Sigmoid colon (tissue), 7 donors: Measurements from ENCODE around the gene DCX. TPM values are rescaled to one million over a fixed set of nuclear protein-coding genes. Genes with fewer than 3 reads are reported as not detected.

ENCODE experiments used
- DNase-seq: peaks from one replicate; pipeline ENCODE4 v3.0.0-alpha.2; 2019
- H3K27ac ChIP-seq, 4 donors: fragments of 200-600 bp; sonication (generic); one replicate each; pipeline ENCODE4 v1.5.1; 2016 to 2019; ENCODE audit warnings: mild to moderate bottlenecking in 1 of 4
- H3K27me3 ChIP-seq, 3 donors: fragments of 200-600 bp; sonication (generic); one replicate each; pipeline ENCODE4 v1.5.1; 2019; ENCODE audit warnings: mild to moderate bottlenecking in 1 of 3
- H3K36me3 ChIP-seq, 4 donors: fragments of 200-600 bp; sonication (generic); one replicate each; pipeline ENCODE4 v1.5.1; 2016 to 2019
- H3K4me1 ChIP-seq, 4 donors: fragments of 200-600 bp; sonication (generic); one replicate each; pipeline ENCODE4 v1.5.1; 2017 to 2019
- H3K4me3 ChIP-seq, 4 donors: fragments of 200-600 bp; sonication (generic); one replicate each; pipeline ENCODE4 v1.5.1; 2017 to 2019; ENCODE audit warnings: mild to moderate bottlenecking in 2 of 4, moderate library complexity in 1 of 4
- H3K9me3 ChIP-seq, 4 donors: fragments of 200-600 bp in 3 of 4; sonication (generic) in 3 of 4; one replicate each; pipeline versions ENCODE4 v1.5.1 to v1.6.1; 2013 to 2019
- EP300 ChIP-seq, 4 donors: sonication (generic); formaldehyde crosslinking; IDR thresholded peaks; one replicate each; pipeline ENCODE4 v1.6.1; 2017; ENCODE audit warnings: antibody characterized with exemption in 4 of 4
- POLR2A ChIP-seq, 2 donors: fragments of 450-650 bp; IDR thresholded peaks; one replicate each; pipeline ENCODE4 v1.6.1; 2016; ENCODE audit warnings: antibody characterized with exemption in 2 of 2, mild to moderate bottlenecking in 2 of 2, moderate library complexity in 2 of 2
- POLR2AphosphoS5 ChIP-seq, 4 donors: sonication (generic); formaldehyde crosslinking; IDR thresholded peaks; one replicate each; pipeline ENCODE4 v1.6.1; 2017; ENCODE audit warnings: antibody characterized with exemption in 4 of 4
- WGBS, 2 donors: extraction: QIAGEN DNeasy Blood & Tissue Kit; methylation state at CpG; one replicate each; pipeline ENCODE4 v1.1.7; 2013; 5-methylcytosine and 5-hydroxymethylcytosine counted together
- intact Hi-C: fragments of 100-400 bp; cut with DNase I; formaldehyde crosslinking; loops from one replicate; pipeline ENCODE4 v1.15.1; 2023
- polyA plus RNA-seq, 3 donors: library from polyadenylated mRNA; stranded (reverse); fragments of 200-250 nt; gene quantifications; one replicate each; pipeline ENCODE4 v1.2.3, GENCODE V29; 2013
- small RNA-seq, 3 donors: library from RNA; depleted of rRNA; stranded (forward); fragments of <200 nt; gene quantifications; one replicate each; pipeline ENCODE3, GENCODE V24; 2016
- total RNA-seq, 4 donors: library from RNA; depleted of rRNA; stranded (reverse); fragments of >200 nt; gene quantifications; one replicate each; pipeline ENCODE4 v1.1.0, GENCODE V29; 2016
- TF ChIP-seq, protein P1 (sequence below), 4 experiments: fragments of 450-650 bp in 3 of 4; fragments of 200-600 bp in 1 of 4; IDR thresholded peaks; one replicate each; pipeline ENCODE4 v1.5.1; 2016 to 2019; ENCODE audit warnings: antibody characterized with exemption in 4 of 4, mild to moderate bottlenecking in 3 of 4, moderate library complexity in 2 of 4
- donor health status: healthy with polysubstance abuse.
- donor health status: Bipolar disorder and iron deficiency.
- donor health status: healthy.

The DCX gene
- total and polyA plus RNA-seq, 7 donors, result under 0.01 to 1.4 (median 0.15) TPM; not detected in 1

DNA sequence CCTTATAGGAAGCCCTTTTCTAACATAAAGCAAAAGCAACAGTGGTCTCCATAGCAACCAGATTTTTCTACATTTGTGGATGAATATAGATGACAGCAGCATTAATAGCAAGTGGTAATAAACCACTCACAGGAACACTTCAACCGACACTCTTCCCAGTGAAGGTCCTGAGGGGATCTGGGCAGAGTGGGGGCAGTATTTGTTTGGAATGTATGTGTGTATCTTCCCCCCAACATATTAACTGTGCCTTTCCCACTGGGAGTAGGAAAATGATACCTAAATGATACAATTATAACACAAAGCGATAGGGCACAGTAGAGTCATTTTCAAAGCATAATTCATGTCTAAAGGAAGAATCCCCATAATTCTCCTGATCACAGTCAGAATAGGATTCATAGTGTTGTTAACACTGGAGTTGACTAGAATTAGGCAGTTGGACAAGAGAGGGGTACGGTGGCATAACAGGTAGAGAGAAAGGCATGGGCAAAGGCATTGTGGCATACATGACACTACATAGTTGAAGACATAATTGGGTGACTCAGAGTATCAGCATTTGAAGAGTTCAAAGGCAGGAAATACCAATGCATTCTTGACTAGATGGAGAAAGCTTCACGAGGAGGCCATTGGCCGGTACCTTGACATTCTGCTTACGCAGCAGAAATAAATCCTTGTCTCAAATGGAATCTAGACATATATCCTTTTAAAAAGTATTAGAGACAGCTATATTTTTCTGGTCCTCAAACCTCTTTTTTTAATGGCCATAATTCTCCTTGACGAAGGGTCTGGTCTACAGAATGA, 156.9 kb downstream of the DCX start:
- H3K27ac ChIP-seq, result no peak overlapping the region
- 88 to 93% methylated on average over 7 of the region's 7 CpGs for WGBS, 2 donors
- H3K9me3 ChIP-seq, result no peaks in the 10 kb centered on the region
- no peaks in the 10 kb centered on the region for H3K27me3 ChIP-seq
- H3K4me3 ChIP-seq, result no peak overlapping the region
- no peak for DNase-seq
- TF ChIP-seq POLR2AphosphoS5 (IDR thresholded peaks at IDR 0.05), result no peak
- TF ChIP-seq, protein P1, sequence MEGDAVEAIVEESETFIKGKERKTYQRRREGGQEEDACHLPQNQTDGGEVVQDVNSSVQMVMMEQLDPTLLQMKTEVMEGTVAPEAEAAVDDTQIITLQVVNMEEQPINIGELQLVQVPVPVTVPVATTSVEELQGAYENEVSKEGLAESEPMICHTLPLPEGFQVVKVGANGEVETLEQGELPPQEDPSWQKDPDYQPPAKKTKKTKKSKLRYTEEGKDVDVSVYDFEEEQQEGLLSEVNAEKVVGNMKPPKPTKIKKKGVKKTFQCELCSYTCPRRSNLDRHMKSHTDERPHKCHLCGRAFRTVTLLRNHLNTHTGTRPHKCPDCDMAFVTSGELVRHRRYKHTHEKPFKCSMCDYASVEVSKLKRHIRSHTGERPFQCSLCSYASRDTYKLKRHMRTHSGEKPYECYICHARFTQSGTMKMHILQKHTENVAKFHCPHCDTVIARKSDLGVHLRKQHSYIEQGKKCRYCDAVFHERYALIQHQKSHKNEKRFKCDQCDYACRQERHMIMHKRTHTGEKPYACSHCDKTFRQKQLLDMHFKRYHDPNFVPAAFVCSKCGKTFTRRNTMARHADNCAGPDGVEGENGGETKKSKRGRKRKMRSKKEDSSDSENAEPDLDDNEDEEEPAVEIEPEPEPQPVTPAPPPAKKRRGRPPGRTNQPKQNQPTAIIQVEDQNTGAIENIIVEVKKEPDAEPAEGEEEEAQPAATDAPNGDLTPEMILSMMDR (IDR thresholded peaks at IDR 0.05), result no peak
- no peak for TF ChIP-seq POLR2A (IDR thresholded peaks at IDR 0.05)
- no peak for TF ChIP-seq EP300 (IDR thresholded peaks at IDR 0.05)
- intact Hi-C loops, result no loop called here
- H3K36me3 ChIP-seq, result no peaks in the 10 kb centered on the region
- no peaks in the 10 kb centered on the region for H3K4me1 ChIP-seq

- no peak for DNase-seq
- intact Hi-C loops, result loop anchor here (2.0 to 5.0 kb wide), 2 partner anchors 389 to 792 kb away; no protein-coding TSS in a partner anchor
- Histone ChIP-seq H3K27ac (no peak overlapping the region), H3K27me3 (no peaks in the 10 kb centered on the region), H3K36me3 (no peaks in the 10 kb centered on the region), H3K4me3 (no peak overlapping the region), H3K4me1 (no peaks in the 10 kb centered on the region), H3K9me3 (no peaks in the 10 kb centered on the region)
- no peak for TF ChIP-seq POLR2AphosphoS5 (IDR thresholded peaks at IDR 0.05)
- TF ChIP-seq, protein P1 (IDR thresholded peaks at IDR 0.05), result peak in 1 of 4 experiments; percentile 22
- 47 to 54% methylated on average over 2 of the region's 2 CpGs for WGBS, 2 donors
These were observed 167.7 kb downstream of the DCX start for GRCh38 chrX:111244235-111244750.

Small RNA genes lying within 50 kb of the gene (small RNA-seq; reads per million reads assigned to genes)
- 0 to 0.11 (median 0) reads per million in 3 donors for gene RNU6-496P

Other genes starting within 250 kb of the DCX start
- gene CAPN6, start 141.7 kb downstream of the DCX start, total RNA-seq, result 1 to 10 TPM in 2 of 4 donors, under 1 TPM in 2; 0.81 to 2.8 (median 1.6) TPM
- 1 to 10 TPM in 2 of 3 donors, under 1 TPM in 1; 0.92 to 2.1 (median 1.2) TPM for gene CAPN6, start 141.7 kb downstream of the DCX start, polyA plus RNA-seq
- 1 to 10 TPM; 1.4 to 4.1 (median 2.4) TPM for gene SERTM2, start 99.5 kb upstream of the DCX start, total RNA-seq
- under 1 TPM in 2 of 3 donors, not detected in 1; 0.12 to 0.60 TPM for gene SERTM2, start 99.5 kb upstream of the DCX start, polyA plus RNA-seq